GM12878 (cell line): ENCODE measurements around the gene KMT2E. TPM values are rescaled to one million over a fixed set of nuclear protein-coding genes. Genes with fewer than 3 reads are reported as not detected.

ENCODE experiments used
- CEBPB ChIP-seq, 2 experiments: fragments of 150-350 bp in 1 of 2; IDR thresholded peaks; 2 replicates each; pipeline ENCODE4 v1.6.1; 2012 to 2014; ENCODE audit warnings: low read depth in 2 of 2, low read length in 2 of 2, borderline replicate concordance in 1 of 2, inconsistent platforms in 1 of 2
- EED ChIP-seq: sonication (generic); IDR thresholded peaks from 2 replicates; pipeline ENCODE4 v1.6.1; 2016; ENCODE audit warnings: antibody characterized with exemption, low read depth
- EP300 ChIP-seq, 2 experiments: fragments of 150-350 bp in 1 of 2; IDR thresholded peaks; 2 replicates each; pipeline ENCODE4 v1.6.1; 2011 to 2012; ENCODE audit warnings: low read depth in 2 of 2, low read length in 2 of 2, borderline replicate concordance in 1 of 2, improper control_type of control experiment in 1 of 2, inconsistent platforms in 1 of 2; ENCODE audit not compliant: control insufficient read depth in 1 of 2
- GABPA ChIP-seq: IDR thresholded peaks from 2 replicates; pipeline ENCODE4 v1.6.1; 2014; ENCODE audit warnings: antibody characterized with exemption, low read depth, mild to moderate bottlenecking, inconsistent platforms
- HDAC6 ChIP-seq: fragments of 200-600 bp; sonication (generic); IDR thresholded peaks from one replicate; pipeline ENCODE4 v1.8.0; 2017; ENCODE audit warnings: antibody characterized with exemption; ENCODE audit not compliant: unreplicated experiment
- LARP7 ChIP-seq: fragments of 450-650 bp; IDR thresholded peaks from 2 replicates; pipeline ENCODE4 v1.6.1; 2017; ENCODE audit warnings: mild to moderate bottlenecking
- NFYA ChIP-seq: IDR thresholded peaks from 2 replicates; pipeline ENCODE4 v1.6.1; 2011; ENCODE audit warnings: low read depth, mild to moderate bottlenecking, low read length, improper control_type of control experiment, borderline replicate concordance
- POLR2AphosphoS2 ChIP-seq: IDR thresholded peaks from 2 replicates; pipeline ENCODE4 v1.6.1; 2011; ENCODE audit warnings: low read depth, mild to moderate bottlenecking, low read length, improper control_type of control experiment, moderate library complexity
- RFX5 ChIP-seq: IDR thresholded peaks from 2 replicates; pipeline ENCODE4 v1.6.1; 2011; ENCODE audit warnings: low read depth, low read length, improper control_type of control experiment
- SMAD1 ChIP-seq: fragments of 450-650 bp; IDR thresholded peaks from 2 replicates; pipeline ENCODE4 v1.6.1; 2018; ENCODE audit warnings: mild to moderate bottlenecking, low read depth; ENCODE audit not compliant: partially characterized antibody
- SP1 ChIP-seq: IDR thresholded peaks from one replicate; pipeline ENCODE4 v1.6.1; 2011; ENCODE audit warnings: low read depth, low read length
- SRF ChIP-seq, 2 experiments: IDR thresholded peaks; 2 replicates each; pipeline ENCODE4 v1.6.1; 2011; ENCODE audit warnings: low read depth in 2 of 2, low read length in 2 of 2, mild to moderate bottlenecking in 1 of 2, moderate library complexity in 1 of 2
- STAT3 ChIP-seq: IDR thresholded peaks from 2 replicates; pipeline ENCODE4 v1.6.1; 2011; ENCODE audit warnings: low read depth, low read length, improper control_type of control experiment
- ZBTB11 ChIP-seq: fragments of 450-650 bp; formaldehyde crosslinking; IDR thresholded peaks from 2 replicates; pipeline ENCODE4 v1.5.0; 2022; ENCODE audit warnings: mild to moderate bottlenecking, missing genetic modification characterization
- polyA plus RNA-seq, 11 experiments: library from polyadenylated mRNA; depleted of rRNA in 4 of 11; unstranded in 6 of 11; stranded (reverse) in 5 of 11; fragments of >200 nt; fragmentation: Nextera tagmentation in 4 of 11; fragmentation: Illumina TruSeq in 1 of 11; extraction: Ambion mirVana in 4 of 11; extraction: Trizol in 1 of 11; gene quantifications; 1 replicate in 1 of 11; 2 replicates in 10 of 11; pipeline versions ENCODE4 v1.2.1 to v1.2.3, GENCODE V29; 2011 to 2016; ENCODE audit warnings: inconsistent platforms in 2 of 11, missing spikeins in 2 of 11, low read depth in 1 of 11
- total RNA-seq, 4 experiments: library from RNA; depleted of rRNA in 3 of 4; stranded (reverse); fragments of >200 nt in 3 of 4; fragmentation: Illumina TruSeq in 1 of 4; extraction: Trizol in 1 of 4; gene quantifications; 2 replicates each; pipeline versions ENCODE4 v1.2.1 to v1.2.3, GENCODE V29; 2013 to 2021
- TF ChIP-seq, protein P1 (sequence below): IDR thresholded peaks from 2 replicates; pipeline ENCODE4 v1.6.1; 2011; ENCODE audit warnings: mild to moderate bottlenecking, low read depth, low read length, moderate library complexity; ENCODE audit not compliant: insufficient replicate concordance
- TF ChIP-seq, protein P2 (sequence below): fragments of 450-650 bp; IDR thresholded peaks from 2 replicates; pipeline ENCODE4 v1.6.1; 2017; ENCODE audit warnings: mild to moderate bottlenecking
- TF ChIP-seq, protein P3 (sequence below), 3 experiments: IDR thresholded peaks in 2 of 3; conservative IDR thresholded peaks in 1 of 3; 2 replicates each; pipeline ENCODE4 v1.5.1; 2011; ENCODE audit warnings: low read depth in 3 of 3, low read length in 3 of 3, mild to moderate bottlenecking in 3 of 3, control low read depth in 2 of 3, moderate library complexity in 2 of 3, inconsistent platforms in 1 of 3, mixed read lengths in 1 of 3; ENCODE audit not compliant: control insufficient read depth in 2 of 3, insufficient read depth in 1 of 3; ENCODE audit errors: extremely low read depth in 1 of 3
- TF ChIP-seq, protein P4 (sequence below): fragments of 450-650 bp; IDR thresholded peaks from 2 replicates; pipeline ENCODE4 v1.6.1; 2016; ENCODE audit warnings: mild to moderate bottlenecking

Gene KMT2E
- total and polyA plus RNA-seq, 10 of the 15 experiments (the other 5 are each of a cell fraction or from before 2014, with no cell fraction given): 13.2 to 68.1 (median 34.1) TPM

DNA sequence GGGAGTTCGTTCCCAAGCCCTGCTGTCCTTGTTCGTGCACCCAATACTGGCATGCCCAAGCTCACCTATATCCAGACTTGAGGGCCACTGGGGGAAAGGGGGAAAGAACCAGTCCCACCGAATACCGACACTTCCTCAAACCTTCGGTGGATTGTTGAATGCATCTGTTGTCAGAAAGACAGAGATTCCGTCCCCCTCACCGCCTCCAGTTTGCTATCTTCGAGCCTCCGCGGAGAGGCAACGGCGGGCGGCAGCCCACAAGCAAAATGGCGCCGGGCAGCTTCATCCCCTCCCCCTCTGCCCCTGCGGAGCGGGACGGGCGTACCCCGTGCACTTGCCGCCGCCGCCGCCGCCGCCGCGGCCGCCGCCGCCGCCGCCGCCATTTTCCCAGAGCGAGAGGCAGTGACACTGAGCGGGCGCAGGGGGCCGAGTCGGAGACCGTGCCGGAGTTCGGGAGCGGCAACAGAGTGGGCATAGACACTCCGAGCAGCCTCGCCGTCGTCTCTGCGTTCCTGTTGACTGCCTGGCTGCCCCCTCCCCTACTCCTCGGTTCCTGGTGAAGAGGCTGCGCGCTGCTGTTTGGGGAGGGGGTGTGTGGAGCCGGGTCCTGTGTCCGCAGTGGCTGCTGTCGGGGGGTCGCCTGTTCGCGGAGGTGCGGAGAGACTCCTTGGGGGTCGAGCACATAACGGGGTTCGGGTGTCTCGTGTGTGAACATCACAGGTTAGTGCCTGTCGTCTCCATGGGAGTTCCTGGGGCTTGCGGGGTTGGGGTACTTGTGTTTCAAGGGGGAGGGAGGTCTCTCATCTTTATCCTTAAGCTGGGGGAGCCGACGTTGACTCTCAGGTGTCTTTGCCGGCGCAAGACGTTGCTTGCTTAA is at the start of gene KMT2E (continued):
- TF ChIP-seq EP300 (IDR thresholded peaks at IDR 0.05; ENCODE audit: borderline replicate concordance in 1 of 2, control insufficient read depth in 1 of 2, low read depth in 2 of 2, low read length in 2 of 2) (peak in 1 of 2 experiments; percentile 38; a peak in 1 of 4 replicates), GABPA (no peak), HDAC6 (no peak), CEBPB (IDR thresholded peaks at IDR 0.05; ENCODE audit: borderline replicate concordance in 1 of 2, low read depth in 2 of 2, low read length in 2 of 2) (no peak), SRF (IDR thresholded peaks at IDR 0.05; ENCODE audit: low read depth in 2 of 2, low read length in 2 of 2) (0 out of 4 replicates have a peak, but pooled peaks of 1 of the 2 experiments have one; percentile 18), ZBTB11 (CRISPR knock-in tag) (no peak), NFYA (no peak), POLR2AphosphoS2 (peak; percentile 73; the same call in 1 of the 2 replicates), EED (no peak), SP1 (peak; percentile 9), STAT3 (no peak), RFX5 (0 out of 2 replicates have a peak, but pooled peaks have one; percentile 12), SMAD1 (no peak), LARP7 (peak; percentile 99)
- TF ChIP-seq, protein P1, sequence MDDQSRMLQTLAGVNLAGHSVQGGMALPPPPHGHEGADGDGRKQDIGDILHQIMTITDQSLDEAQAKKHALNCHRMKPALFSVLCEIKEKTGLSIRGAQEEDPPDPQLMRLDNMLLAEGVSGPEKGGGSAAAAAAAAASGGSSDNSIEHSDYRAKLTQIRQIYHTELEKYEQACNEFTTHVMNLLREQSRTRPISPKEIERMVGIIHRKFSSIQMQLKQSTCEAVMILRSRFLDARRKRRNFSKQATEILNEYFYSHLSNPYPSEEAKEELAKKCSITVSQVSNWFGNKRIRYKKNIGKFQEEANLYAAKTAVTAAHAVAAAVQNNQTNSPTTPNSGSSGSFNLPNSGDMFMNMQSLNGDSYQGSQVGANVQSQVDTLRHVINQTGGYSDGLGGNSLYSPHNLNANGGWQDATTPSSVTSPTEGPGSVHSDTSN: no peak
- TF ChIP-seq, protein P2, sequence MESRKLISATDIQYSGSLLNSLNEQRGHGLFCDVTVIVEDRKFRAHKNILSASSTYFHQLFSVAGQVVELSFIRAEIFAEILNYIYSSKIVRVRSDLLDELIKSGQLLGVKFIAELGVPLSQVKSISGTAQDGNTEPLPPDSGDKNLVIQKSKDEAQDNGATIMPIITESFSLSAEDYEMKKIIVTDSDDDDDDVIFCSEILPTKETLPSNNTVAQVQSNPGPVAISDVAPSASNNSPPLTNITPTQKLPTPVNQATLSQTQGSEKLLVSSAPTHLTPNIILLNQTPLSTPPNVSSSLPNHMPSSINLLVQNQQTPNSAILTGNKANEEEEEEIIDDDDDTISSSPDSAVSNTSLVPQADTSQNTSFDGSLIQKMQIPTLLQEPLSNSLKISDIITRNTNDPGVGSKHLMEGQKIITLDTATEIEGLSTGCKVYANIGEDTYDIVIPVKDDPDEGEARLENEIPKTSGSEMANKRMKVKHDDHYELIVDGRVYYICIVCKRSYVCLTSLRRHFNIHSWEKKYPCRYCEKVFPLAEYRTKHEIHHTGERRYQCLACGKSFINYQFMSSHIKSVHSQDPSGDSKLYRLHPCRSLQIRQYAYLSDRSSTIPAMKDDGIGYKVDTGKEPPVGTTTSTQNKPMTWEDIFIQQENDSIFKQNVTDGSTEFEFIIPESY: no peak
- TF ChIP-seq, protein P3, sequence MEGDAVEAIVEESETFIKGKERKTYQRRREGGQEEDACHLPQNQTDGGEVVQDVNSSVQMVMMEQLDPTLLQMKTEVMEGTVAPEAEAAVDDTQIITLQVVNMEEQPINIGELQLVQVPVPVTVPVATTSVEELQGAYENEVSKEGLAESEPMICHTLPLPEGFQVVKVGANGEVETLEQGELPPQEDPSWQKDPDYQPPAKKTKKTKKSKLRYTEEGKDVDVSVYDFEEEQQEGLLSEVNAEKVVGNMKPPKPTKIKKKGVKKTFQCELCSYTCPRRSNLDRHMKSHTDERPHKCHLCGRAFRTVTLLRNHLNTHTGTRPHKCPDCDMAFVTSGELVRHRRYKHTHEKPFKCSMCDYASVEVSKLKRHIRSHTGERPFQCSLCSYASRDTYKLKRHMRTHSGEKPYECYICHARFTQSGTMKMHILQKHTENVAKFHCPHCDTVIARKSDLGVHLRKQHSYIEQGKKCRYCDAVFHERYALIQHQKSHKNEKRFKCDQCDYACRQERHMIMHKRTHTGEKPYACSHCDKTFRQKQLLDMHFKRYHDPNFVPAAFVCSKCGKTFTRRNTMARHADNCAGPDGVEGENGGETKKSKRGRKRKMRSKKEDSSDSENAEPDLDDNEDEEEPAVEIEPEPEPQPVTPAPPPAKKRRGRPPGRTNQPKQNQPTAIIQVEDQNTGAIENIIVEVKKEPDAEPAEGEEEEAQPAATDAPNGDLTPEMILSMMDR (IDR thresholded peaks at IDR 0.05 in 2 of 3, conservative IDR thresholded peaks at IDR 0.05 in 1 of 3; ENCODE audit: control insufficient read depth in 2 of 3, extremely low read depth in 1 of 3, insufficient read depth in 1 of 3, low read depth in 3 of 3, low read length in 3 of 3): no peak
- TF ChIP-seq, protein P4, sequence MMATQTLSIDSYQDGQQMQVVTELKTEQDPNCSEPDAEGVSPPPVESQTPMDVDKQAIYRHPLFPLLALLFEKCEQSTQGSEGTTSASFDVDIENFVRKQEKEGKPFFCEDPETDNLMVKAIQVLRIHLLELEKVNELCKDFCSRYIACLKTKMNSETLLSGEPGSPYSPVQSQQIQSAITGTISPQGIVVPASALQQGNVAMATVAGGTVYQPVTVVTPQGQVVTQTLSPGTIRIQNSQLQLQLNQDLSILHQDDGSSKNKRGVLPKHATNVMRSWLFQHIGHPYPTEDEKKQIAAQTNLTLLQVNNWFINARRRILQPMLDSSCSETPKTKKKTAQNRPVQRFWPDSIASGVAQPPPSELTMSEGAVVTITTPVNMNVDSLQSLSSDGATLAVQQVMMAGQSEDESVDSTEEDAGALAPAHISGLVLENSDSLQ: no peak
